GM23338 (cell line): ENCODE data around the gene COL9A3. TPM values are rescaled to one million over a fixed set of nuclear protein-coding genes. Genes with fewer than 3 reads are reported as not detected.

ENCODE experiments used
- ATAC-seq: fragments of 200-7000 bp; cut with Tn5 transposase; 3 replicates; pipeline ENCODE4 v1.9.1; 2020
- DNase-seq: peaks from one replicate; pipeline ENCODE4 v3.0.0-alpha.2; 2015; ENCODE audit warnings: low spot score
- H2AFZ ChIP-seq: fragments of 200-600 bp; sonication (generic); 2 replicates; pipeline ENCODE4 v1.8.0; 2016; ENCODE audit warnings: antibody characterized with exemption, mild to moderate bottlenecking, moderate library complexity
- H3F3A ChIP-seq: fragments of 200-600 bp; sonication (generic); replicated peaks from 2 replicates; pipeline ENCODE4 v1.8.0; 2017; ENCODE audit warnings: antibody characterized with exemption, mixed run types, low read depth
- H3K27ac ChIP-seq: fragments of 200-600 bp; sonication (generic); 2 replicates; pipeline ENCODE4 v1.6.1; 2016; ENCODE audit warnings: low read depth
- H3K27me3 ChIP-seq: fragments of 200-600 bp; sonication (generic); 2 replicates; pipeline ENCODE4 v1.8.0; 2016; ENCODE audit warnings: mild to moderate bottlenecking, mixed run types, moderate library complexity; ENCODE audit not compliant: insufficient read depth
- H3K36me3 ChIP-seq: fragments of 200-600 bp; sonication (generic); 2 replicates; pipeline ENCODE4 v1.8.0; 2016; ENCODE audit warnings: mild to moderate bottlenecking; ENCODE audit not compliant: insufficient read depth
- H3K4me1 ChIP-seq: fragments of 200-600 bp; sonication (generic); 2 replicates; pipeline ENCODE4 v1.8.0; 2016; ENCODE audit warnings: mild to moderate bottlenecking, moderate library complexity; ENCODE audit not compliant: insufficient read depth
- H3K4me2 ChIP-seq: fragments of 200-600 bp; sonication (generic); 2 replicates; pipeline ENCODE4 v1.7.1; 2017; ENCODE audit warnings: mixed run types
- H3K4me3 ChIP-seq: fragments of 200-600 bp; sonication (generic); 2 replicates; pipeline ENCODE4 v1.6.1; 2016; ENCODE audit warnings: mixed run types
- H3K79me2 ChIP-seq: fragments of 200-600 bp; sonication (generic); replicated peaks from 2 replicates; pipeline ENCODE4 v1.8.0; 2017; ENCODE audit warnings: mild to moderate bottlenecking; ENCODE audit not compliant: insufficient read depth
- H3K9me2 ChIP-seq: fragments of 200-600 bp; sonication (generic); 2 replicates; pipeline ENCODE4 v1.8.0; 2017; ENCODE audit not compliant: insufficient read depth
- H4K20me1 ChIP-seq: fragments of 200-600 bp; sonication (generic); replicated peaks from 2 replicates; pipeline ENCODE4 v1.8.0; 2017; ENCODE audit warnings: mild to moderate bottlenecking; ENCODE audit not compliant: insufficient read depth
- H3K27ac Mint-ChIP-seq: 2 replicates; pipeline ENCODE4 v1.8.0; 2020; ENCODE audit warnings: inconsistent platforms, mild to moderate bottlenecking, moderate library complexity, mixed read lengths
- H3K27me3 Mint-ChIP-seq: 3 replicates; pipeline ENCODE4 v1.8.0; 2022; ENCODE audit warnings: low read depth, mild to moderate bottlenecking, moderate library complexity, mixed read lengths, inconsistent platforms; ENCODE audit not compliant: insufficient read depth, poor library complexity
- H3K36me3 Mint-ChIP-seq: 3 replicates; pipeline ENCODE4 v1.8.0; 2021; ENCODE audit warnings: low read depth, mild to moderate bottlenecking, inconsistent platforms, moderate library complexity, mixed read lengths
- H3K4me1 Mint-ChIP-seq: 3 replicates; pipeline ENCODE4 v1.8.0; 2020; ENCODE audit warnings: mild to moderate bottlenecking, inconsistent platforms, mixed read lengths
- H3K4me3 Mint-ChIP-seq: 3 replicates; pipeline ENCODE4 v1.8.0; 2021; ENCODE audit warnings: moderate library complexity, mild to moderate bottlenecking, inconsistent platforms, mixed read lengths
- H3K9me3 Mint-ChIP-seq: 3 replicates; pipeline ENCODE4 v1.8.0; 2020; ENCODE audit warnings: moderate library complexity, mild to moderate bottlenecking, inconsistent platforms, mixed read lengths
- EZH2 ChIP-seq: fragments of 200-600 bp; sonication (generic); IDR thresholded peaks from one replicate; pipeline ENCODE4 v1.8.0; 2017; ENCODE audit warnings: antibody characterized with exemption, mild to moderate bottlenecking, low read depth; ENCODE audit not compliant: unreplicated experiment
- EZH2phosphoT487 ChIP-seq: fragments of 200-600 bp; sonication (generic); IDR thresholded peaks from one replicate; pipeline ENCODE4 v1.8.1; 2018; ENCODE audit warnings: antibody characterized with exemption; ENCODE audit not compliant: unreplicated experiment
- JUNB ChIP-seq: IDR thresholded peaks from one replicate; pipeline ENCODE4 v1.6.1; 2016; ENCODE audit warnings: antibody characterized with exemption; ENCODE audit not compliant: unreplicated experiment
- NANOG ChIP-seq: IDR thresholded peaks from 2 replicates; pipeline ENCODE4 v1.6.1; 2016; ENCODE audit warnings: antibody characterized with exemption, borderline replicate concordance
- POLR2AphosphoS5 ChIP-seq: IDR thresholded peaks from 2 replicates; pipeline ENCODE4 v1.6.1; 2016; ENCODE audit warnings: antibody characterized with exemption, low read depth
- STAT1 ChIP-seq: IDR thresholded peaks from one replicate; pipeline ENCODE4 v1.6.1; 2016; ENCODE audit warnings: antibody characterized with exemption; ENCODE audit not compliant: unreplicated experiment
- ZNF114 ChIP-seq: fragments of 250-450 bp; sonication (Bioruptor Pico); IDR thresholded peaks from 2 replicates; pipeline ENCODE4 v1.5.0; 2020; ENCODE audit warnings: mild to moderate bottlenecking, moderate library complexity
- ZNF331 ChIP-seq: fragments of 250-450 bp; sonication (Bioruptor Pico); IDR thresholded peaks from 2 replicates; pipeline ENCODE4 v1.5.0; 2020; ENCODE audit warnings: low read depth, mild to moderate bottlenecking, moderate library complexity
- polyA plus RNA-seq: library from polyadenylated mRNA; unstranded; fragments of >200 nt; fragmentation: Nextera tagmentation; extraction: Ambion mirVana; gene quantifications from 2 replicates; pipeline ENCODE4 v1.2.1, GENCODE V29; 2016
- total RNA-seq: library from RNA; depleted of rRNA; stranded (reverse); fragments of >200 nt; shearing (Covaris generic); gene quantifications from 2 replicates; pipeline ENCODE4 v1.2.3, GENCODE V29; 2014
- TF ChIP-seq, protein P1 (sequence below), 2 experiments: fragments of 200-600 bp in 1 of 2; sonication (generic) in 1 of 2; conservative IDR thresholded peaks; 2 replicates each; pipeline versions ENCODE4 v1.5.1 to v1.6.1; 2016 to 2017; ENCODE audit warnings: antibody characterized with exemption in 2 of 2, low read depth in 2 of 2, mild to moderate bottlenecking in 2 of 2, moderate library complexity in 1 of 2
- TF ChIP-seq, protein P2 (sequence below): IDR thresholded peaks from 2 replicates; pipeline ENCODE4 v1.6.1; 2016; ENCODE audit warnings: antibody characterized with exemption
- TF ChIP-seq, protein P3 (sequence below): IDR thresholded peaks from one replicate; pipeline ENCODE4 v1.6.1; 2018; ENCODE audit warnings: antibody characterized with exemption; ENCODE audit not compliant: unreplicated experiment

The COL9A3 gene
- total and polyA plus RNA-seq, 2 experiments from 2014 or later = 74.9 to 113 TPM

DNA sequence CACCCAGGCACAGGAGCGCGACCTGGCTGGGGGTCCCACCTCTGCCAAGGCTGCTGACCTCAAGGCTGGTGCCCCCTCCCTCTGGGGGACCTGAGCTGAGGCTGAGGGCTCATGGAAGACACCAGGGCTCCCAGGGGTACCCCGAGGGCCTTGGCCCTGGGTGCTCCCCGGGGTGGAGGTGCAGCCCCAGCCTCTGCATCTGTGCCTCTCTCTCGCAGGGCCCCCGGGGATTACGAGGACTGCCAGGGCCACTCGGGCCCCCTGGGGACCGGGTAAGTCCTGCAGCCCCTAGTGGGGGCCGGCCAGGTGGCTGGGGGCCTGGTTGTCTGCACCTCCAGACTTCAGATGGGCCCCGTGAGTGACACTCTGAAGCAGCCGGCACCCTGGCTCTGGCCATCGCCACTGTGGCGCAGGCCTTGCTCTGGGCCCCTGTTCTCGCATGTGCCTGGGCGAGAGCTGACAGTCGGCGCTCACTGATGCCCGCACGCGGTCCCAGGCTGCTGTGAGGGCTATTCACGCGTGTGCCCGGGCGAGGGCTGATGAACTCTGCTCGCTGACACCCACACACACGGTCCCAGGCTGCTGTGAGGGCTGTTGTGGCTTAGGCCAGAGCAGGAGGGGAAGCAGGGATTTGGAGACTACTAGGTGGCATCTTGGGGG is 9.3 kb downstream of the COL9A3 start:
- TF ChIP-seq STAT1 = no peak
- TF ChIP-seq ZNF331 (CRISPR knock-in tag) = no peak
- TF ChIP-seq, protein P1, sequence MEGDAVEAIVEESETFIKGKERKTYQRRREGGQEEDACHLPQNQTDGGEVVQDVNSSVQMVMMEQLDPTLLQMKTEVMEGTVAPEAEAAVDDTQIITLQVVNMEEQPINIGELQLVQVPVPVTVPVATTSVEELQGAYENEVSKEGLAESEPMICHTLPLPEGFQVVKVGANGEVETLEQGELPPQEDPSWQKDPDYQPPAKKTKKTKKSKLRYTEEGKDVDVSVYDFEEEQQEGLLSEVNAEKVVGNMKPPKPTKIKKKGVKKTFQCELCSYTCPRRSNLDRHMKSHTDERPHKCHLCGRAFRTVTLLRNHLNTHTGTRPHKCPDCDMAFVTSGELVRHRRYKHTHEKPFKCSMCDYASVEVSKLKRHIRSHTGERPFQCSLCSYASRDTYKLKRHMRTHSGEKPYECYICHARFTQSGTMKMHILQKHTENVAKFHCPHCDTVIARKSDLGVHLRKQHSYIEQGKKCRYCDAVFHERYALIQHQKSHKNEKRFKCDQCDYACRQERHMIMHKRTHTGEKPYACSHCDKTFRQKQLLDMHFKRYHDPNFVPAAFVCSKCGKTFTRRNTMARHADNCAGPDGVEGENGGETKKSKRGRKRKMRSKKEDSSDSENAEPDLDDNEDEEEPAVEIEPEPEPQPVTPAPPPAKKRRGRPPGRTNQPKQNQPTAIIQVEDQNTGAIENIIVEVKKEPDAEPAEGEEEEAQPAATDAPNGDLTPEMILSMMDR (conservative IDR thresholded peaks at IDR 0.05; ENCODE audit: low read depth in 2 of 2) = no peak
- no peak for TF ChIP-seq POLR2AphosphoS5
- no peak for TF ChIP-seq EZH2
- TF ChIP-seq EZH2phosphoT487 = no peak
- Histone ChIP-seq H2AFZ (no peak overlapping the region), H4K20me1 (peaks cover 5% of the 10 kb centered on the region; the same call in 1 of the 2 replicates), H3K4me1 (peaks cover 2% of the 10 kb centered on the region; the same call in 1 of the 2 replicates), H3K27me3 (no peaks in the 10 kb centered on the region), H3K4me3 (no peak overlapping the region), H3F3A (no peaks in the 10 kb centered on the region; the same call in 1 of the 2 replicates), H3K9me2 (no peaks in the 10 kb centered on the region), H3K36me3 (no peaks in the 10 kb centered on the region), H3K4me2 (no peak overlapping the region), H3K79me2 (no peaks in the 10 kb centered on the region), H3K27ac (no peak overlapping the region)
- ATAC-seq (no peak), DNase-seq (no peak)
- Mint-ChIP-seq H3K27ac (no peak overlapping the region), H3K27me3 (peaks cover 8% of the 10 kb centered on the region), H3K36me3 (no peaks in the 10 kb centered on the region), H3K4me3 (no peak overlapping the region), H3K4me1 (peaks cover 5% of the 10 kb centered on the region; the same call in 2 of the 3 replicates), H3K9me3 (no peaks in the 10 kb centered on the region)

DNA sequence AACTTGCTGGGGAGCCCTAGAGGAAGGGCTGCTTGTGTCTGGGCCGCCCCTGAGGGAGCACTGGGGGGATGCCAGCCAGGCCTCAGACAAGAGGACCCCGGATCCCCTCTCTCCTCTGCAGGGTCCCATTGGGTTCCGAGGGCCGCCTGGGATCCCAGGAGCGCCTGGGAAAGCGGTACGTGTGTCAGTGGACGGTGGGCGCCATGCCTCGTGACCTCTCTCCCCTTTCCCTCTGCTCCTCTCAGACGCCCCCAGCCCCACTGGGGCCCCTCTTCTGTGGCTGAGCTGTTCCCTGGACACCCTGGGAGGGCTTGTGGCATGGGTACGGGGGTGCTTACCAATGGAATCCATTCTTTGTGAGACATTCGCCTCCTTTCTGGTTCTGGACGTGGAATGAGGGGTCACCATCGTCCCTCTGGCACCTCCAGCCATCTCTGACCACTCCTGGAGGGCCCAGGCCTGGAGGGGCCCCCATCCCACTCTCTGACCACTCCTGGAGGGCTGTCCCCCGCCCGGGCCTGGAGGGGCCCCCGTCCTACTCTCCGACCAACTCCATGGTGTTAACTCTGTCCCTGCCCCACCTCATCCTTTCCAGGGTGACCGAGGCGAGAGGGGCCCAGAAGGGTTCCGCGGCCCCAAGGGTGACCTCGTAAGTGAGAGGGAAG is 9.9 kb downstream of the COL9A3 start:
- Histone ChIP-seq H3K27ac (no peak overlapping the region), H3K4me3 (no peak overlapping the region), H3F3A (peaks cover 2% of the 10 kb centered on the region; the same call in 1 of the 2 replicates), H3K4me2 (no peak overlapping the region), H3K27me3 (no peaks in the 10 kb centered on the region), H2AFZ (no peak overlapping the region), H3K36me3 (no peaks in the 10 kb centered on the region), H3K4me1 (peaks cover 2% of the 10 kb centered on the region; the same call in 1 of the 2 replicates), H3K9me2 (no peaks in the 10 kb centered on the region), H4K20me1 (peaks cover 5% of the 10 kb centered on the region; the same call in 1 of the 2 replicates), H3K79me2 (no peaks in the 10 kb centered on the region)
- no peak for ATAC-seq
- Mint-ChIP-seq H3K9me3 (no peaks in the 10 kb centered on the region), H3K4me3 (no peak overlapping the region), H3K4me1 (peaks cover 8% of the 10 kb centered on the region), H3K27me3 (peaks cover 8% of the 10 kb centered on the region), H3K27ac (no peak overlapping the region), H3K36me3 (no peaks in the 10 kb centered on the region)
- DNase-seq = no peak
- TF ChIP-seq NANOG = no peak
- TF ChIP-seq, protein P2, sequence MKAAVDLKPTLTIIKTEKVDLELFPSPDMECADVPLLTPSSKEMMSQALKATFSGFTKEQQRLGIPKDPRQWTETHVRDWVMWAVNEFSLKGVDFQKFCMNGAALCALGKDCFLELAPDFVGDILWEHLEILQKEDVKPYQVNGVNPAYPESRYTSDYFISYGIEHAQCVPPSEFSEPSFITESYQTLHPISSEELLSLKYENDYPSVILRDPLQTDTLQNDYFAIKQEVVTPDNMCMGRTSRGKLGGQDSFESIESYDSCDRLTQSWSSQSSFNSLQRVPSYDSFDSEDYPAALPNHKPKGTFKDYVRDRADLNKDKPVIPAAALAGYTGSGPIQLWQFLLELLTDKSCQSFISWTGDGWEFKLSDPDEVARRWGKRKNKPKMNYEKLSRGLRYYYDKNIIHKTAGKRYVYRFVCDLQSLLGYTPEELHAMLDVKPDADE = no peak
- TF ChIP-seq, protein P1 (conservative IDR thresholded peaks at IDR 0.05; ENCODE audit: low read depth in 2 of 2) = no peak
- TF ChIP-seq ZNF331 (CRISPR knock-in tag) = no peak
- no peak for TF ChIP-seq STAT1
- no peak for TF ChIP-seq ZNF114
- TF ChIP-seq, protein P3, sequence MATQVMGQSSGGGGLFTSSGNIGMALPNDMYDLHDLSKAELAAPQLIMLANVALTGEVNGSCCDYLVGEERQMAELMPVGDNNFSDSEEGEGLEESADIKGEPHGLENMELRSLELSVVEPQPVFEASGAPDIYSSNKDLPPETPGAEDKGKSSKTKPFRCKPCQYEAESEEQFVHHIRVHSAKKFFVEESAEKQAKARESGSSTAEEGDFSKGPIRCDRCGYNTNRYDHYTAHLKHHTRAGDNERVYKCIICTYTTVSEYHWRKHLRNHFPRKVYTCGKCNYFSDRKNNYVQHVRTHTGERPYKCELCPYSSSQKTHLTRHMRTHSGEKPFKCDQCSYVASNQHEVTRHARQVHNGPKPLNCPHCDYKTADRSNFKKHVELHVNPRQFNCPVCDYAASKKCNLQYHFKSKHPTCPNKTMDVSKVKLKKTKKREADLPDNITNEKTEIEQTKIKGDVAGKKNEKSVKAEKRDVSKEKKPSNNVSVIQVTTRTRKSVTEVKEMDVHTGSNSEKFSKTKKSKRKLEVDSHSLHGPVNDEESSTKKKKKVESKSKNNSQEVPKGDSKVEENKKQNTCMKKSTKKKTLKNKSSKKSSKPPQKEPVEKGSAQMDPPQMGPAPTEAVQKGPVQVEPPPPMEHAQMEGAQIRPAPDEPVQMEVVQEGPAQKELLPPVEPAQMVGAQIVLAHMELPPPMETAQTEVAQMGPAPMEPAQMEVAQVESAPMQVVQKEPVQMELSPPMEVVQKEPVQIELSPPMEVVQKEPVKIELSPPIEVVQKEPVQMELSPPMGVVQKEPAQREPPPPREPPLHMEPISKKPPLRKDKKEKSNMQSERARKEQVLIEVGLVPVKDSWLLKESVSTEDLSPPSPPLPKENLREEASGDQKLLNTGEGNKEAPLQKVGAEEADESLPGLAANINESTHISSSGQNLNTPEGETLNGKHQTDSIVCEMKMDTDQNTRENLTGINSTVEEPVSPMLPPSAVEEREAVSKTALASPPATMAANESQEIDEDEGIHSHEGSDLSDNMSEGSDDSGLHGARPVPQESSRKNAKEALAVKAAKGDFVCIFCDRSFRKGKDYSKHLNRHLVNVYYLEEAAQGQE = no peak
- TF ChIP-seq EZH2 = no peak
- no peak for TF ChIP-seq JUNB
